ENCODE data around the gene KLF3. TPM values are rescaled to one million over a fixed set of nuclear protein-coding genes. Genes with fewer than 3 reads are reported as not detected.
A peak's percentile ranks its signal among the peaks of the same experiment; 100 is the strongest.

Gene KLF3
- total RNA-seq, 1 donor from 2014 or later, result 42.4 TPM

GRCh38 chr4:38676986-38677385 lies 13.0 kb downstream of the KLF3 start:
- no peak for DNase-seq (ENCODE audit: extremely low spot score, unreplicated experiment)
- Mint-ChIP-seq H3K27ac (ENCODE audit: unreplicated experiment) (no peak overlapping the region), H3K36me3 (ENCODE audit: unreplicated experiment) (peaks cover 23% of the 10 kb centered on the region), H3K4me3 (ENCODE audit: unreplicated experiment) (no peak overlapping the region), H3K27me3 (ENCODE audit: unreplicated experiment) (no peaks in the 10 kb centered on the region), H3K9me3 (ENCODE audit: unreplicated experiment) (no peaks in the 10 kb centered on the region), H3K4me1 (ENCODE audit: unreplicated experiment) (peaks cover 74% of the 10 kb centered on the region)
- TF ChIP-seq CTCF (IDR thresholded peaks at IDR 0.05), result no peak

- peaks cover 72% of the 10 kb centered on the region for H3K4me1 Mint-ChIP-seq (ENCODE audit: unreplicated experiment)
These were observed 13.4 kb downstream of the KLF3 start for GRCh38 chr4:38677441-38677840.

GRCh38 chr4:38678078-38678477 lies 14.1 kb downstream of the KLF3 start:
- TF ChIP-seq CTCF (IDR thresholded peaks at IDR 0.05), result no peak
- H3K9me3 Mint-ChIP-seq (ENCODE audit: unreplicated experiment), result no peaks in the 10 kb centered on the region
- peaks cover 70% of the 10 kb centered on the region for H3K4me1 Mint-ChIP-seq (ENCODE audit: unreplicated experiment)
- peaks cover 31% of the 10 kb centered on the region for H3K36me3 Mint-ChIP-seq (ENCODE audit: unreplicated experiment)
- H3K27me3 Mint-ChIP-seq (ENCODE audit: unreplicated experiment), result no peaks in the 10 kb centered on the region
- no peak overlapping the region for H3K4me3 Mint-ChIP-seq (ENCODE audit: unreplicated experiment)
- no peak overlapping the region for H3K27ac Mint-ChIP-seq (ENCODE audit: unreplicated experiment)
- no peak for DNase-seq (ENCODE audit: extremely low spot score, unreplicated experiment)

More at GRCh38 chr4:38677441-38677840, 13.4 kb downstream of the KLF3 start:
- Mint-ChIP-seq H3K27me3 (ENCODE audit: unreplicated experiment) (no peaks in the 10 kb centered on the region), H3K27ac (ENCODE audit: unreplicated experiment) (no peak overlapping the region), H3K9me3 (ENCODE audit: unreplicated experiment) (no peaks in the 10 kb centered on the region), H3K4me3 (ENCODE audit: unreplicated experiment) (no peak overlapping the region), H3K36me3 (ENCODE audit: unreplicated experiment) (peaks cover 26% of the 10 kb centered on the region)
- TF ChIP-seq CTCF (IDR thresholded peaks at IDR 0.05), result no peak
- no peak for DNase-seq (ENCODE audit: extremely low spot score, unreplicated experiment)

- H3K4me3 Mint-ChIP-seq (ENCODE audit: unreplicated experiment), result no peak overlapping the region
- H3K4me1 Mint-ChIP-seq (ENCODE audit: unreplicated experiment), result peaks cover 60% of the 10 kb centered on the region
- no peaks in the 10 kb centered on the region for H3K27me3 Mint-ChIP-seq (ENCODE audit: unreplicated experiment)
- H3K27ac Mint-ChIP-seq (ENCODE audit: unreplicated experiment), result no peak overlapping the region
- TF ChIP-seq CTCF (IDR thresholded peaks at IDR 0.05), result no peak
- no peak for DNase-seq (ENCODE audit: extremely low spot score, unreplicated experiment)
- peaks cover 38% of the 10 kb centered on the region for H3K36me3 Mint-ChIP-seq (ENCODE audit: unreplicated experiment)
- H3K9me3 Mint-ChIP-seq (ENCODE audit: unreplicated experiment), result no peaks in the 10 kb centered on the region
These were observed 15.9 kb downstream of the KLF3 start for GRCh38 chr4:38679921-38680320.

- TF ChIP-seq CTCF (IDR thresholded peaks at IDR 0.05), result no peak
- peaks cover 38% of the 10 kb centered on the region for H3K36me3 Mint-ChIP-seq (ENCODE audit: unreplicated experiment)
- no peaks in the 10 kb centered on the region for H3K27me3 Mint-ChIP-seq (ENCODE audit: unreplicated experiment)
- no peaks in the 10 kb centered on the region for H3K9me3 Mint-ChIP-seq (ENCODE audit: unreplicated experiment)
- H3K27ac Mint-ChIP-seq (ENCODE audit: unreplicated experiment), result peak overlapping the region; percentile 39
- no peak overlapping the region for H3K4me3 Mint-ChIP-seq (ENCODE audit: unreplicated experiment)
- peaks cover 53% of the 10 kb centered on the region for H3K4me1 Mint-ChIP-seq (ENCODE audit: unreplicated experiment)
- no peak for DNase-seq (ENCODE audit: extremely low spot score, unreplicated experiment)
These were observed 17.4 kb downstream of the KLF3 start for GRCh38 chr4:38681281-38681991.
